GM18909 (cell line): ENCODE data around the gene BIRC7.
"Not testable (repeated sequence)": the region's sequence is repeated elsewhere in the genome, so short reads cannot be mapped to it uniquely, and the experiment has no call there.

Experiments used
- ATAC-seq: cut with Tn5 transposase; IDR thresholded peaks from one replicate; pipeline ENCODE4 v1.9.1; 2021; ENCODE audit warnings: mild to moderate bottlenecking; ENCODE audit not compliant: unreplicated experiment, poor library complexity

Gene BIRC7

GRCh38 chr20:63243604-63244247 lies 8.0 kb downstream of the BIRC7 start:
- ATAC-seq, result no peak

- no peak for ATAC-seq
Measured at GRCh38 chr20:63244468-63244867, 8.8 kb downstream of the BIRC7 start.

- ATAC-seq, result no peak
Measured at GRCh38 chr20:63246490-63247288, 11.0 kb downstream of the BIRC7 start.

GRCh38 chr20:63247671-63248228 lies 12.0 kb downstream of the BIRC7 start:
- no peak for ATAC-seq

- ATAC-seq, result no peak
Measured at GRCh38 chr20:63248835-63249591, 13.3 kb downstream of the BIRC7 start.

GRCh38 chr20:63249891-63250290 lies 14.2 kb downstream of the BIRC7 start:
- no peak for ATAC-seq

GRCh38 chr20:63251350-63251749 lies 15.6 kb downstream of the BIRC7 start:
- ATAC-seq, result not testable (repeated sequence)

GRCh38 chr20:63252284-63252711 lies 16.6 kb downstream of the BIRC7 start:
- ATAC-seq, result no peak

- no peak for ATAC-seq
Measured at GRCh38 chr20:63253065-63253437, 17.3 kb downstream of the BIRC7 start.

GRCh38 chr20:63253438-63254231 lies 17.9 kb downstream of the BIRC7 start:
- ATAC-seq, result no peak

- no peak for ATAC-seq
Measured at GRCh38 chr20:63254232-63254605, 18.5 kb downstream of the BIRC7 start, which contains the start of gene NKAIN4. Gene NKAIN4, minus strand, starts transcription at chr20:63254463. Its CDS starts 13 bp downstream, at chr20:63254450.

- no peak for ATAC-seq
Measured at GRCh38 chr20:63254606-63255384, 19.1 kb downstream of the BIRC7 start.

- ATAC-seq, result no peak
Measured at GRCh38 chr20:63255931-63256704, 20.4 kb downstream of the BIRC7 start.

GRCh38 chr20:63256954-63257353 lies 21.2 kb downstream of the BIRC7 start:
- ATAC-seq, result no peak

- no peak for ATAC-seq
Measured at GRCh38 chr20:63257629-63258028, 21.9 kb downstream of the BIRC7 start.

GRCh38 chr20:63258781-63259180 lies 23.1 kb downstream of the BIRC7 start:
- no peak for ATAC-seq

- ATAC-seq, result no peak
Measured at GRCh38 chr20:63259734-63260460, 24.2 kb downstream of the BIRC7 start.

GRCh38 chr20:63260521-63260920 lies 24.8 kb downstream of the BIRC7 start:
- no peak for ATAC-seq
